Kidney (tissue), 14 donors: ENCODE data around the gene PLG. TPM values are rescaled to one million over a fixed set of nuclear protein-coding genes. Genes with fewer than 3 reads are reported as not detected.

Experiments used
- DNase-seq, 5 donors: peaks; one replicate each; pipeline ENCODE4 v3.0.0-alpha.2; 2013 to 2020
- FAIRE-seq: peaks from 2 replicates; lab custom pipeline; 2012; peaks lifted over from hg19 to GRCh38; lab: Jason Lieb, UNC
- H3K27ac ChIP-seq, 2 donors: one replicate each; pipeline ENCODE4 v1.7.0; 2013; ENCODE audit warnings: low read depth in 2 of 2, low read length in 2 of 2, inconsistent platforms in 1 of 2
- H3K27me3 ChIP-seq: one replicate; pipeline ENCODE4 v1.7.1; 2013; ENCODE audit warnings: low read length, inconsistent platforms; ENCODE audit not compliant: control insufficient read depth, insufficient read depth
- H3K36me3 ChIP-seq, 3 donors: one replicate each; pipeline versions ENCODE4 v1.7.0 to v1.7.1; 2013; ENCODE audit warnings: low read length in 3 of 3, control low read depth in 1 of 3, inconsistent platforms in 1 of 3; ENCODE audit not compliant: insufficient read depth in 3 of 3, control insufficient read depth in 2 of 3
- H3K4me1 ChIP-seq, 3 donors: one replicate each; pipeline versions ENCODE4 v1.7.0 to v1.7.1; 2013; ENCODE audit warnings: low read length in 3 of 3, inconsistent platforms in 1 of 3, low read depth in 1 of 3; ENCODE audit not compliant: control insufficient read depth in 2 of 3, insufficient read depth in 2 of 3
- H3K4me3 ChIP-seq, 3 donors: one replicate each; pipeline versions ENCODE4 v1.7.0 to v1.8.1; 2013; ENCODE audit warnings: low read length in 3 of 3, control low read depth in 1 of 3, inconsistent platforms in 1 of 3
- H3K9ac ChIP-seq, 3 donors: one replicate each; pipeline versions ENCODE4 v1.7.0 to v1.7.1; 2013; ENCODE audit warnings: low read length in 3 of 3, control low read depth in 1 of 3, inconsistent platforms in 1 of 3
- H3K9me3 ChIP-seq, 3 donors: one replicate each; pipeline versions ENCODE4 v1.7.0 to v1.7.1; 2013; ENCODE audit warnings: low read length in 3 of 3, control low read depth in 1 of 3, inconsistent platforms in 1 of 3; ENCODE audit not compliant: control insufficient read depth in 2 of 3, insufficient read depth in 1 of 3
- CTCF ChIP-seq: IDR thresholded peaks from 3 replicates; pipeline ENCODE4 v1.5.1; 2012; ENCODE audit warnings: mild to moderate bottlenecking, moderate library complexity, borderline replicate concordance; ENCODE audit not compliant: insufficient read depth; ENCODE audit errors: extremely low read depth
- intact Hi-C: fragments of 100-400 bp; cut with DNase I; formaldehyde crosslinking; loops from one replicate; pipeline ENCODE4 v1.11.1; 2022
- polyA plus RNA-seq: library from polyadenylated mRNA; stranded (reverse); fragments of 350-450 nt; fragmentation: Illumina TruSeq; extraction: RNeasy Lipid Tissue Mini Kit (QIAGEN cat#74804); gene quantifications from one replicate; pipeline ENCODE4 v1.2.3, GENCODE V29; 2014; ENCODE audit warnings: low read depth, low replicate concordance; ENCODE audit not compliant: insufficient read depth
- total RNA-seq: library from RNA; stranded (reverse); fragmentation: NEBNext Ultra II Directional; extraction: Animal tissue kit (Norgen Biotek cat#: 25700); gene quantifications from one replicate; pipeline ENCODE4 v1.2.1, GENCODE V29; 2021
- donor health status: control.
- donor health status: control.
- donor health status: control.
- donor health status: control.
- donor health status: control.
- donor health status: DM: yes; HTN: yes; CAD: no.
- donor health status: Normal renal cell carcinoma (clear cell type).

The PLG gene
- total and polyA plus RNA-seq, 2 donors from 2014 or later = 2.4 to 211 TPM

DNA sequence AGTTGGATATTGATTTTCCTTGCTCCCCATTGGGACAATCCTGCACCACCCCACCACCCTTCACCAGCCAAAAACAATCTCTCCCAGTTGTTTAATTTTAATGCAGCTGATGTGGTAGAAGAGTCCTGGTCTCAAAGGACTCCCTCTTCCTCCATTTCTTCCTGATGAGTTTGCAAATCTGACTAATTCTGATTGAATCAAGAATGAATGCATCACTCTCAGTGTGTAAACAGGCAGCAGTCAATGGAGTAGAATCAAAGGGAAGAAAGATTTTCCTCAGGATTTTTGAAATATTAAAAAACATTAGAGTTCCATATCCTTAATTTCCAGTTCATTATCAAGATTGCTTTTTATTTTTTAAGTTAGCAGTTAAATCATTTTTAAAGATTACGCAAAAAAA, 54.0 kb downstream of the PLG start:
- H3K9ac ChIP-seq = no peak overlapping the region
- FAIRE-seq (no peak), DNase-seq (no peak)
- no peak for TF ChIP-seq CTCF
- no peaks in the 10 kb centered on the region for H3K9me3 ChIP-seq
- no peaks in the 10 kb centered on the region for H3K4me1 ChIP-seq
- no peak overlapping the region for H3K27ac ChIP-seq
- no peak overlapping the region for H3K4me3 ChIP-seq
- H3K36me3 ChIP-seq = no peaks in the 10 kb centered on the region
- H3K27me3 ChIP-seq = no peaks in the 10 kb centered on the region
- intact Hi-C loops = no loop called here

DNA sequence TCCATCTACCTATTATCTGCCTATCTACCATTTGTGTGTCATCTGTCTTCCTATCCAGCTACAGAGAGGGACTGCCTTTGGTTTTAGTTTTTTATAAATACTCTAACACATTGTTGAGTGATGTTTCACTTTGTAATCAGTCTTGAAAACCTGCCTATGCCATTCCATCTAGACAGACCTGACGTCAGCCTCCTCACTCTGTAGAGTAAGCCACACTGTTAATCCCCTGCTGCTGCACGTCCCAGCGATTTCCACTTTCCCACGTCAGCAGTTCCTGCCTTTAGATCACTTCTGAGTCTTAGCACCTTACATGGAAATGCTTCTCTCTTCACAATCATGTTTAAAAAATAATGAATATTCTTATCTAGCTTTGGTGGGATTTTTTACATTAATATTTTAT, 54.8 kb downstream of the PLG start:
- Histone ChIP-seq H3K9me3 (peaks cover 0 to under 1% (median 0%) of the 10 kb centered on the region in 3 donors), H3K27ac (no peak overlapping the region), H3K27me3 (no peaks in the 10 kb centered on the region), H3K36me3 (no peaks in the 10 kb centered on the region), H3K9ac (no peak overlapping the region), H3K4me1 (no peaks in the 10 kb centered on the region), H3K4me3 (no peak overlapping the region)
- FAIRE-seq (no peak), DNase-seq (no peak)
- intact Hi-C loops = no loop called here
- no peak for TF ChIP-seq CTCF

- H3K4me1 ChIP-seq = no peaks in the 10 kb centered on the region
- no peak for TF ChIP-seq CTCF
- peaks cover 0 to 5% (median 0%) of the 10 kb centered on the region in 3 donors for H3K9me3 ChIP-seq
- H3K4me3 ChIP-seq = no peak overlapping the region
- no peak overlapping the region for H3K9ac ChIP-seq
- FAIRE-seq (no peak), DNase-seq (no peak)
- H3K27me3 ChIP-seq = no peaks in the 10 kb centered on the region
- intact Hi-C loops = no loop called here
- no peaks in the 10 kb centered on the region for H3K36me3 ChIP-seq
- H3K27ac ChIP-seq = no peak overlapping the region
Measured at GRCh38 chr6:160764847-160765246, 62.8 kb downstream of the PLG start.

DNA sequence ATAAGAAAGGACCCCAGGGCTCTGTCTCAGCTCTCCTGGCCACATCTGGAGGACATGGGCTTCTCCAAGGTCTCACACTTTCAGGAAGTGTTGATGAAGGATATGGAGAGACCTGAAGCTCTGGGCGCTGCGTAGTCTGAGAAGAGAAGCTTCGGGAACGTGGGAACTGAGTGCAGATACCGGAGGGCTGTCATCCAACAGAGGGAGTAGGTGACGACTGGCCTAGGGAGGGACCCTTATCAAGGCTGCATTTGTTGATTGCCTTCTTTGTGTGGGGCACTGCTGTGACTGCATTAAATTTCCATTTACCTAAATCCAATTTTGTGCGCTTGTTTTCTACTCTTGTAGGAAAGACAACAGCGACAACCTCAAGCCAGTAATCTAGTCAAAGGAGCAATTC, 63.4 kb downstream of the PLG start:
- H3K27me3 ChIP-seq = no peaks in the 10 kb centered on the region
- H3K9ac ChIP-seq = no peak overlapping the region
- H3K4me1 ChIP-seq = no peaks in the 10 kb centered on the region
- intact Hi-C loops = no loop called here
- DNase-seq = no peak
- H3K27ac ChIP-seq = no peak overlapping the region
- H3K4me3 ChIP-seq = no peak overlapping the region
- no peak for FAIRE-seq
- H3K9me3 ChIP-seq = peaks cover 0 to 5% (median 0%) of the 10 kb centered on the region in 3 donors
- H3K36me3 ChIP-seq = no peaks in the 10 kb centered on the region
- no peak for TF ChIP-seq CTCF
